Measurements from ENCODE around the gene OGFR. TPM values are rescaled to one million over a fixed set of nuclear protein-coding genes. Genes with fewer than 3 reads are reported as not detected.

Gene OGFR
- total RNA-seq, 1 donor from 2014 or later, result 54.3 TPM

GRCh38 chr20:62764156-62764935, 40.3 kb upstream of the OGFR start:
- H3K4me3 Mint-ChIP-seq (ENCODE audit: low read depth), result no peak overlapping the region
- H3K27me3 Mint-ChIP-seq (ENCODE audit: low read depth), result peaks cover 4% of the 10 kb centered on the region
- intact Hi-C loops (cut with micrococcal nuclease), result no loop called here
- DNase-seq (ENCODE audit: low spot score), result no peak
- no peaks in the 10 kb centered on the region for H3K4me1 Mint-ChIP-seq (ENCODE audit: low read depth)
- no peak overlapping the region for H3K27ac Mint-ChIP-seq
- H3K36me3 Mint-ChIP-seq (ENCODE audit: low read depth), result no peaks in the 10 kb centered on the region
- H3K9me3 Mint-ChIP-seq, result no peaks in the 10 kb centered on the region

- Mint-ChIP-seq H3K9me3 (no peaks in the 10 kb centered on the region), H3K4me1 (ENCODE audit: low read depth) (no peaks in the 10 kb centered on the region), H3K27me3 (ENCODE audit: low read depth) (peaks cover 3% of the 10 kb centered on the region), H3K4me3 (ENCODE audit: low read depth) (no peak overlapping the region), H3K36me3 (ENCODE audit: low read depth) (no peaks in the 10 kb centered on the region), H3K27ac (no peak overlapping the region)
- DNase-seq (ENCODE audit: low spot score), result no peak
- intact Hi-C loops (cut with micrococcal nuclease), result no loop called here
These were observed 39.6 kb upstream of the OGFR start for GRCh38 chr20:62765021-62765420.

DNA sequence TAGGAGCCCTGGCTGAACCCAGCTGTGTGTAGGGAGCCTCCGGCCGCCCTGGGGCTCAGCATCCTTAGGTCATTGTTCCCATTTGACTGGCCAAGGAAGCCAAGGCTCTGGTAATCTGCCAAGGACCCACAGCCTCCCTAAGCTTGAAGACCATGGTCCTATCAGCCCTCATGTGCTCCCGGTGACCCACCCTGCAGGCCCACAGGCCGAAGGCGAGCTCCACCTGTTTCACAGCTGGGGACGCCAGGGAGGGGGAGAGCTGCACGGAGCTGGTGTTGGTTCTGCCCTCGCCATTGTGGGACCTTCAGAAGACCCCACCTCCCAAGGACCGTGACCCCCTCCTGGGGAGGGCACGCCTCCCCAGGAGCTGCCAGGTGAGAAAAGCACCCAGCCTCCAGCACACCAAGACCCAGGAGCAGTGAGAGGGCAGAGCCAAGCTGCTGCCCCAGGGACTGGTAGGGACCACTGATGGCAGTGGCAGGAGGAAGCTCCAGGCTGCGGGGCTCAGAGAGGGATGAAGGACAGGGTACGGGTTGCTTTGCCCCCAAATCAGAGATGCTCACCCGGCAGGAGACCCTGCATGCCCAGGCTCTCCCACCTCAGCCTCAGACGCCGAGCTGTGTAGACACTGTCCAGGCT, 39.1 kb upstream of the OGFR start:
- no peak for DNase-seq (ENCODE audit: low spot score)
- Mint-ChIP-seq H3K9me3 (no peaks in the 10 kb centered on the region), H3K4me1 (ENCODE audit: low read depth) (no peaks in the 10 kb centered on the region), H3K4me3 (ENCODE audit: low read depth) (no peak overlapping the region), H3K27ac (no peak overlapping the region), H3K27me3 (ENCODE audit: low read depth) (peaks cover 2% of the 10 kb centered on the region), H3K36me3 (ENCODE audit: low read depth) (no peaks in the 10 kb centered on the region)
- intact Hi-C loops (cut with micrococcal nuclease), result no loop called here

DNA sequence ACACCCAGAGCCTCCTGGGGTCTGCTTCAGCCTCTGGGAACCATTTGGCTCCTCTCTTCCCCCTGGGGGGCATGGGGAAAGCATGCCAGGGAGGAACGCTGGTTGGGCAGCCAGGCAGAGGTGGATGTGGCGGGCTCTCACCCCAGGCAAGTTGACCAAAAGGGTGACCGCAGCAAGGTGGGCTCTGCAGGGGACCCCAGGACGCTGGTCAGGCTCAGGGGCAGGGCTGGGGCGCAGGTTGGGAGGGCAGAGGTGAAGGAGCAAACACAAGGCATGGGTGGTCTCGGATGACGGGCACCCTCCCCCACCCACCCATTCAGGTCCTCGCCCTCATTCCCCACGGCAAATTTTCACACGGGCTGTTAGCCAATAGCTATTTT, 38.6 kb upstream of the OGFR start:
- Mint-ChIP-seq H3K9me3 (no peaks in the 10 kb centered on the region), H3K27me3 (ENCODE audit: low read depth) (peaks cover 2% of the 10 kb centered on the region), H3K27ac (no peak overlapping the region), H3K4me1 (ENCODE audit: low read depth) (no peaks in the 10 kb centered on the region), H3K4me3 (ENCODE audit: low read depth) (no peak overlapping the region), H3K36me3 (ENCODE audit: low read depth) (no peaks in the 10 kb centered on the region)
- DNase-seq (ENCODE audit: low spot score), result no peak
- intact Hi-C loops (cut with micrococcal nuclease), result no loop called here

GRCh38 chr20:62766716-62767115, 37.9 kb upstream of the OGFR start:
- Mint-ChIP-seq H3K36me3 (ENCODE audit: low read depth) (no peaks in the 10 kb centered on the region), H3K9me3 (no peaks in the 10 kb centered on the region), H3K27ac (no peak overlapping the region), H3K4me3 (ENCODE audit: low read depth) (no peak overlapping the region), H3K27me3 (ENCODE audit: low read depth) (peaks cover 2% of the 10 kb centered on the region), H3K4me1 (ENCODE audit: low read depth) (no peaks in the 10 kb centered on the region)
- intact Hi-C loops (cut with micrococcal nuclease), result no loop called here
- no peak for DNase-seq (ENCODE audit: low spot score)

DNA sequence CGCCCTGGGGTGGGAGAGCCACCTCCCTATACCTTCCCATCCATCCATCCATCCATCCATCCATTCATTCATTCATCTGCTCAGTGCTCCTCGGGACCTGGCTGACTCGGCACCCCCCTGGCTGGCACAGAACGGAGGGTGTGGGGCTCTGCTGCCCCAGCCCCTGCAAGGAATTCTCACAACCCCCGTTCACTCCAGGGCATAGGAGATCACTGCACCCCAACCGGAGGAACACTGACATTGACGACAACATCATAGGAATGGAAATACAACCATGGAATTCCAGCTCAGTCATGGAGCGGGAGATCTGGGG, 36.4 kb upstream of the OGFR start:
- intact Hi-C loops (cut with micrococcal nuclease), result no loop called here
- peaks cover 2% of the 10 kb centered on the region for H3K4me1 Mint-ChIP-seq (ENCODE audit: low read depth)
- H3K9me3 Mint-ChIP-seq, result no peaks in the 10 kb centered on the region
- H3K4me3 Mint-ChIP-seq (ENCODE audit: low read depth), result no peak overlapping the region
- peaks cover 2% of the 10 kb centered on the region for H3K27me3 Mint-ChIP-seq (ENCODE audit: low read depth)
- no peaks in the 10 kb centered on the region for H3K36me3 Mint-ChIP-seq (ENCODE audit: low read depth)
- no peak for DNase-seq (ENCODE audit: low spot score)
- no peak overlapping the region for H3K27ac Mint-ChIP-seq

GRCh38 chr20:62768551-62769287, 35.9 kb upstream of the OGFR start:
- H3K4me3 Mint-ChIP-seq (ENCODE audit: low read depth), result no peak overlapping the region
- no peaks in the 10 kb centered on the region for H3K36me3 Mint-ChIP-seq (ENCODE audit: low read depth)
- H3K4me1 Mint-ChIP-seq (ENCODE audit: low read depth), result peaks cover 3% of the 10 kb centered on the region
- H3K27ac Mint-ChIP-seq, result no peak overlapping the region
- intact Hi-C loops (cut with micrococcal nuclease), result no loop called here
- no peak for DNase-seq (ENCODE audit: low spot score)
- H3K9me3 Mint-ChIP-seq, result no peaks in the 10 kb centered on the region
- H3K27me3 Mint-ChIP-seq (ENCODE audit: low read depth), result peaks cover 2% of the 10 kb centered on the region

- H3K27ac Mint-ChIP-seq, result no peak overlapping the region
These were observed 35.1 kb upstream of the OGFR start for GRCh38 chr20:62769346-62770071.

GRCh38 chr20:62770111-62770910, 34.3 kb upstream of the OGFR start:
- peaks cover 15% of the 10 kb centered on the region for H3K4me1 Mint-ChIP-seq (ENCODE audit: low read depth)
- intact Hi-C loops (cut with micrococcal nuclease), result no loop called here

More at GRCh38 chr20:62769346-62770071, 35.1 kb upstream of the OGFR start:
- Mint-ChIP-seq H3K9me3 (no peaks in the 10 kb centered on the region), H3K36me3 (ENCODE audit: low read depth) (no peaks in the 10 kb centered on the region), H3K4me1 (ENCODE audit: low read depth) (peaks cover 7% of the 10 kb centered on the region), H3K27me3 (ENCODE audit: low read depth) (peaks cover 2% of the 10 kb centered on the region), H3K4me3 (ENCODE audit: low read depth) (no peak overlapping the region)
- intact Hi-C loops (cut with micrococcal nuclease), result no loop called here
- DNase-seq (ENCODE audit: low spot score), result no peak

DNA sequence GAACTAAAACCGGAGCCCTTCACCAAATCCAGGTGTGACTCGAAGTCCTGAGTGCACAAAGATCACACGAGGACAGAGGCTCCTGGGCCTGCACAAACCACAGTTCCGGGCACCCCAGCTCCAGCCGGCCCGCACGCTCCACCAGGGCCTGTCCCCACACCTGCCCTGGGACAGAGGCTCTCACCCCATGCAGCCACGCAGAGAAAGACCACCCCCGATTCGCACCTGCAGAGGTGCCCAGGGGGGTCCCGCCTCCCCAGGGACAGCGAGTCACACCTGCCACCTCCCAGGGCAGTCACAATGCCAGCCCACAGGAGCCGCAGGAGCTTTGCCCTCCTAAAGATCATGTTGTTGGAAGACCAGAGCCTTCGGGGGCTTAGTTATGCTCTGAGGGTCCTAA, 33.7 kb upstream of the OGFR start:
- Mint-ChIP-seq H3K27ac (no peak overlapping the region), H3K36me3 (ENCODE audit: low read depth) (no peaks in the 10 kb centered on the region), H3K4me3 (ENCODE audit: low read depth) (no peak overlapping the region), H3K27me3 (ENCODE audit: low read depth) (peaks cover 2% of the 10 kb centered on the region), H3K4me1 (ENCODE audit: low read depth) (peaks cover 20% of the 10 kb centered on the region), H3K9me3 (no peaks in the 10 kb centered on the region)
- DNase-seq (ENCODE audit: low spot score), result no peak
- intact Hi-C loops (cut with micrococcal nuclease), result no loop called here

More at GRCh38 chr20:62770111-62770910, 34.3 kb upstream of the OGFR start:
- H3K27ac Mint-ChIP-seq, result no peak overlapping the region
- peaks cover 2% of the 10 kb centered on the region for H3K27me3 Mint-ChIP-seq (ENCODE audit: low read depth)
- no peaks in the 10 kb centered on the region for H3K36me3 Mint-ChIP-seq (ENCODE audit: low read depth)
- no peak for DNase-seq (ENCODE audit: low spot score)
- H3K4me3 Mint-ChIP-seq (ENCODE audit: low read depth), result no peak overlapping the region
- H3K9me3 Mint-ChIP-seq, result no peaks in the 10 kb centered on the region

DNA sequence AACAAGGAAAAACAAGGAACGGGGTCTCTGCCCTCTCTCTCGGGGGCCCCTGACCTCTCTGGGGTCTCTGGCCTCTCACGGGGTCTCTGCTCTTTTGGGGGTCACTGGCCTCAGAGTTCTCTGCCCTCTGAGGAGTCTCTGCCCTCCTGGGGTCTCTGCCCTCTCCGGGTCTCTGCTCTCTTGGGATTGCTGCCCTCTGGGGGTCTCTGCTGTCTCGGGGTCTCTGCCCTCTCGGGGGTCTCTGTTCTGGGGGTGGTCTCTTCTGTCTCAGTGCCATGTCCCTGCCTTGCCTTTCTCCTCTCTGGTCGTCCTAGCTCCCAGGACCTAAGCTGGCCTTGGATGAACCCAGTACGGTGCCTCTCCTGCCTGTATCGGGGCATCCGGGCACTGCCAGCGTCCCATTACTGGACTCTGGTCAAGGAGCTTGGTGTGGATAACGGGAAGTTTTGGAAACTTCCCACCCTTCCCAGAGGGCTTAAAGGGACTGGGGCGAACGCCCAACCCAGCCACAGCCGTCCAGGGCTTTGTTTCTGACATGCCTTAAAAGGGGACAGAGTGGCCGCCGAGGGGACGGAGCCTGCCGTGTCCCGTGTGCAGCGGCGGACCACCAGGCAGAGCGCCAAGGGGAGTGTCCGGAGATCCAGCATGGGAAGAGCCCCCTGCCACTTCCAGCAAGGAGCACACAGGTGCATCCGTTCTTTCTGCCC, 33.1 kb upstream of the OGFR start:
- no peaks in the 10 kb centered on the region for H3K9me3 Mint-ChIP-seq
- H3K4me1 Mint-ChIP-seq (ENCODE audit: low read depth), result peaks cover 24% of the 10 kb centered on the region
- no peaks in the 10 kb centered on the region for H3K36me3 Mint-ChIP-seq (ENCODE audit: low read depth)

More for the DNA sequence above, 33.1 kb upstream of the OGFR start:
- no peak for DNase-seq (ENCODE audit: low spot score)
- Mint-ChIP-seq H3K27me3 (ENCODE audit: low read depth) (peaks cover 2% of the 10 kb centered on the region), H3K4me3 (ENCODE audit: low read depth) (no peak overlapping the region), H3K27ac (no peak overlapping the region)
- intact Hi-C loops (cut with micrococcal nuclease), result no loop called here
